Stimulated activated CD8-positive, alpha-beta memory T cell treated with anti-CD3 and anti-CD28 coated beads, Interleukin-2, amount 100 ng/mL, for 48 hours (primary cell): ENCODE results near the gene PGA4.
"Not testable (repeated sequence)": the region's sequence is repeated elsewhere in the genome, so short reads cannot be mapped to it uniquely, and the experiment has no call there.

Experiments used
- DNase-seq, 2 donors: peaks; one replicate each; pipeline ENCODE4 v3.0.0-alpha.2; 2020; ENCODE audit warnings: low read depth in 2 of 2

PGA4 gene

DNA sequence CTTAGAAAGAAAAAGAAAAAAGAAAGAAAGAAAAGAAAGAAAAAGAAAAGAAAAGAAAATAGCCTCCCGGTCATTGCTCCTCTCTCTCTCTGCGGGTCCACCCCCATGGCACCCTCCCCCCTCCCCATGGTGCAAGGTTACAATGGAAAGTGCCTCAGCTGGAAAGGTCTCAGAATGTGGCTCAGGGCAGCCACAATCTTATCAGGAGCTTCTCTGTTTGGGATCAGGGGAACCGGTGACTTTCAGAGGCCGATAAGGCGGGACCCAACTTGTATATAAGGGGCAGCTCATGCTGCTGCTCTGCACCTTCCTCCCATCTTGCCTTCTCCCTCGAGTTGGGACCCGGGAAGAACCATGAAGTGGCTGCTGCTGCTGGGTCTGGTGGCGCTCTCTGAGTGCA lies at the start of gene PGA4:
Gene PGA4, plus strand, starts transcription at position 301 of the 400 bp plus-strand sequence. Its CDS starts 54 bp downstream, at position 355.
- not testable (repeated sequence) for DNase-seq

DNA sequence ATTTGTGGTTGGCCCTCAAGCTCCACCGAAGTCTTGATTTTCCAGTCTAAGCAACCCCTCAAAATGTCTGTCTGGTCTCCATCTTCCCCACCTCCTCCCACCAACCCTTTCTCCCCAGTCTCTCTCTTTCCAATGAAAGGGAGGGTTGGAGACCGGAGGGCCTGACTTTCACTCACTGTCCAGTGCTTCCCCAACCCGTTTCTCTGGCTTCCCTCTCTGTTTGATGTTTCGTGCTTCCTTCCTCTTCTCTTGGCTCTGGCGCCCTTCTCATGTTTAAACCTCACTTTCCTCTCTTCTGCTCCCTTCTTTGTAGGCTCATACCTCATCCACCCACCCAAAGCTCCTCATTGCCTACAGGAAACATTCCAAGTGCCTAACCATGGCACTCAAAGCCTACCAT lies 49.8 kb upstream of the PGA4 start:
- no peak for DNase-seq

DNA sequence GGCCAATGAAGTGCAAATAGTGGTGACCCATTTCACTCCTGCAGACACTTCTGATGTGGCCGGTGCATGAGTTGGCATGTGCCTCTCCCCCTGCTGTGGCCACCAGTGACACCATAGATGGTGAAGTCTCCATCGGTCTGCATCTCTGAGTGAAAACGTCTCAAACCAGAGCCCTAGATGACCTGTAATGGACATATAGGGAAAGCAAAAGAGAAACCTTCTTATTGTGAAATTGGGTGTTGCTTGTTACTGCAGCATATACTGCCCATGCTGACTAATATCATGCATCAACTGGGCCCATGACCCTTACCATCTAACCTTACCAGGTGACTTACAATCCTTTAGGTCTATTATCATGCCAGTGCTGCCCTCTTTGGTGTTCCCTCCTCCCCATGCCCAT lies 49.3 kb upstream of the PGA4 start:
- DNase-seq, result no peak

DNA sequence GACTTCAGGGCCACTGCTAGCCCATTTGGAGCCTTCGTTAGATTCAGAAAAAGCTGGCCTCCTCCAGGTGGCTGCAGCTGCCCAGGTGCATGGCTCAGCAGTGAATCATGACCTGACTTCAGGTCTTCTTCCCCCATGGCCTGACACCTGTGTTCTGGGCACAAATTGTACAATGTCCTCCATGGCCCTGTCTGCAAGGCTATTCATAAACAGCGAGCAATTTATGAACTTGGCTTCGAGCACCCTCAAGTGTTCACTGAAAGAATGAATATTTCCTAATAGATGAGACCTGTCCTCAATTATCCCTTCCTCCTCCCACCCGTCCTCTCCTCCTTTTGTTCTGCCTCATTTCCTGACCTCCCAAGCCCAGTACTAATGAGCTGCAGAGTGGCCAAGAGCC lies 48.7 kb upstream of the PGA4 start:
- DNase-seq, result no peak

DNA sequence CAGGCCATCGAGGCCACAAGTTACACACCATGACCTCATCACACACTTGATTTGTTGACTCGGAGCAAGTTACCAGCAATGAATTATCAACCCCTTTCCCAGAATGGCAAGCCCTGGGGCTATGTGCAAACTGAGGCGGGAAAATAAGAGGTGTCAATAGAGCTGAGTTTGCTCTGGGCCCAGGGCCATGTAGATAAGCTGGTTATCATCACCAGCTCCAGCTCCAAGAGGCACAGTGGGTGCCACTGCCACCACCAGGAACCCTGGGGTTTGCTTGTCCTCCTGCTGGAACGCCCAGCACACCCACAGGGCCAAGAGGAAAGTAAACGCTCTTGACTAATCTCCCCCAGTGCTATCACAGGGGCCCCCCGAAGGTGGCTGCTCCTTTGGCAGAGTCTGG lies 47.9 kb upstream of the PGA4 start:
- no peak for DNase-seq

DNA sequence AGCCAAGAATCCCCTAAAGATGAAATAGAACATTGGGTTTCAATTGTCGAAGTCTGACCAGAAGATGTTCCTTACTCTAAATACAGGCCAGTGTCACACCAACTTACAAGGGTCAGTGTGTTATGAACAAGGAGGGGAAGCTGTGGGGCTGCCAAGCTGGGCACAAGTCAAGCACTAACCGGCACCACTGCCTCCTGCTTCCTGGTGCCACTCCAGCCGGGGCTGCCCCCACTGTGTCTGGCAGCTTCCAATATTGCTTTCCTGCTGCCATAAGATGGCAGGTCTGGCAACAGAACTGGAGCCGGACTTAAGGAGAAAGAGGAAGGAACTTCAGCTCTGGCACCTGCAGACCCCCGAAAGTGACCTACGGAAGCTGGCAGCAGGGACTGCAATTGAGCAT lies 47.2 kb upstream of the PGA4 start:
- DNase-seq, result no peak

DNA sequence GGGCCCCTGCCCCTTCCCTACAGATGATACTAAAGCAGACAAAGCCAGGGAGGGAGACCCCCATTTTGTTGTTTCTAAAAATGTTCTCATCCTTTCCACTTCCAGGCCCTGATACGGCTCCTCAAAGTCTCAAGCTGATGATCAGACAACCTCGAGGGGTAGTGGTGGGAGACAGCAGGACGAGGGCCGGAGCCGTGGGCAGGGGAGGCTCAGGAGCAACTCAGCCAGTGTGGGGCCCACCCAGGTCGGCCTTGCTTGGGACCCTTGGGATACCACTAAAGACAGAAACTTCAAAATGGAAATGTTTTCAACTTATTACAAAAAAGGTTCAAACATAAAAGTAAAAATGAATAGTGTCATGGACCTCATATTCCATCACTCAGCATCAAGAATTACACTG lies 45.7 kb upstream of the PGA4 start:
- no peak for DNase-seq

DNA sequence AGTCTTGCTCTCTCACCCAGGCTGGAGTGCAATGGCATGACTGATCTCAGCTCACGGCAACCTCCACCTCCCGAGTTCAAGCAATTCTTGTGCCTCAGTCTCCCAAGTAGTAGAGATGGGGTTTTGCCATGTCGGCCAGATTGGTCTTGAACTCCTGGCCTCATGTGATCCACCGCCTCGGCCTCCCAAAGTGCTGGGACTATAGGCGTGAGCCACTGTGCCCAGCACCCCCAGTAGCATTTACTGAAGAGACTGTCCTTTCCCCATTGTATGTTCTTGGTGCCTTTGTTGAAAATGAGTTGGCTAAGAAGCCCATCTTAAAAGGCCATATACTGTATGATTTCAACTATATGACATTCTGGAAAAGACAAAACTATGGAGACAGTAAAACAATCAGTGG lies 41.9 kb upstream of the PGA4 start:
- not testable (repeated sequence) for DNase-seq

DNA sequence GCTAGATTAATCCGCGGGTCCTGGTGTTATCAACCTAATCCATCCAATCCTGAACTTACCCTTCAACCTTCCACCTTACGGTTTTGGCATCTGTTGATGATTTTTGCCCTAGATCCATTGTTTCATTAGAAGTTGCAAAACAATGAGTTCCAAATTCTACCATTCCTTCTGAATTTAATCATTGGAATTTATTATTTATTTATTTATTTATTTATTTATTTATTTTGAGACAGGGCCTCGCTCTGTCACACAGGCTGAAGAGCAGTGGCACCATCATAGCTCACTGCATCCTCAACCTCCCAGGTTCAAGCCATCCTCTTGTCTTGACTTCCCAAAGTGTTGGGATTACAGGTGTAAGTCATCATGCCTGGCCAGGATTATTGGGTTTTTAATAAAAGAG lies 40.7 kb upstream of the PGA4 start:
- DNase-seq, result no peak

DNA sequence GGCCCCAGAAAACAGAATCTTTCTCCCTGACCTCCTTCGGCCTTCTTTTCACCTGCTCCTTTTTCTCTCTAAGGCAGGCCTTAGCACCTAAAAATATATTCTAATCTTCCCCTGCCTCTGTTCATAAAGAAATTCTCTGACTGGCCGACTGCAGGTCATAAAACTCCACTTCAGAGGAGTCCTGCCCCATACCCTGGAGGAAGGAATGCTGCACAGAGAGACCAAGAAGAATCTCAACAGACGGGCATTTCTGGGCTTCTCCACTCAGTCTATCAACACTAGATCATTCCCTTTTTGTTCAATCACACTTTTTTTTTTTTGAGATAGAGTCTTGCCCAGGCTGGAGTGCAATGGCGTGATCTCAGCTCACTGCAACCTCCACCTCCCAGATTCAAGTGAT lies 38.5 kb upstream of the PGA4 start:
- no peak for DNase-seq

DNA sequence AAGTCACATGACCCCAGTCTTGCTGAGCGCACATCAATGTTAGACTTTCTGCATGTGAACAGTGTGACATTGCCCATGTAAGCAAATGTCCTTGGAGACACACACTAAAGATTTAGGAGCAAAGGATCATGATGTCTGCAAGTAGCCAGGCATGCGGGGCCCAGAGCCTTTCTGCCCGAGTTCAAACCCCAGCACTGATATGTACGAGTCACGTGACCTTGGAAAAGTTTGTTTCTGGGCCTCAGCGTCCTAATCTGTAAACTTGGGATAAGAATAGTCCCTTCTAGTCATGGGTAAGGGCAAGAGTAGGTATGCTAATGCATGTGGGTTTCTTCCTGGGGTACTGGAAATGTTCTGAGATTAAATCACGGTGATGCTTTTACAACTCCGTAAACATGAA lies 35.6 kb upstream of the PGA4 start:
- DNase-seq, result no peak

DNA sequence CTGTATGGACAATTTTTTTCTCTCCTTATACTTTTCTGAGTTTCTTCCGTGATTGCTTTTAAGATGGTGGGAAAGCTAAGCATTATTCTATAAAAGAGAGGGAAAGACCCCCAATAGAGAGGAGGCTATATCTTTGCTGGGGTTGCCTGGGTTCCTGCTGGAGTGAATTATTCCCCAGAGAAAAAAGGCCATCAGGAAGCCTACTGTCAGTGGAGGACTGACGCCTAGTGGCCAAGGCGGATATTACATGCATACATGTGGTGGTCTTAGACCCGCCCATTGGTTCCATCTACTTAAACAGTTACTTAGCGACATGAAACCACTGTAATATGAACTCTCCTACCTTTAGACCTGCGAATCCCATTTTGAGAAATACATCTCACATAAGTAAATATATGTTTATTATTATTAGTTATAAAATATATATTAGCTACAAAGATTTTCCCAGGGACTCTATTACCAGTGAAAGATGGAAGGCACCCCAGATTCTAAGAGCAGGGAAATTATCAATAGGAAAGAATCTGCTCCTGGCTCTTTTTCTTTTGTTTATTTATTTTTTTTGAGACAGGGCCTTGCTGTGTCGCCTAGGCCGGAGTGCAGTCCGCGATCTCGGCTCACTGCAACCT lies 34.5 kb upstream of the PGA4 start:
- peak; percentile 60 to 76 for DNase-seq

DNA sequence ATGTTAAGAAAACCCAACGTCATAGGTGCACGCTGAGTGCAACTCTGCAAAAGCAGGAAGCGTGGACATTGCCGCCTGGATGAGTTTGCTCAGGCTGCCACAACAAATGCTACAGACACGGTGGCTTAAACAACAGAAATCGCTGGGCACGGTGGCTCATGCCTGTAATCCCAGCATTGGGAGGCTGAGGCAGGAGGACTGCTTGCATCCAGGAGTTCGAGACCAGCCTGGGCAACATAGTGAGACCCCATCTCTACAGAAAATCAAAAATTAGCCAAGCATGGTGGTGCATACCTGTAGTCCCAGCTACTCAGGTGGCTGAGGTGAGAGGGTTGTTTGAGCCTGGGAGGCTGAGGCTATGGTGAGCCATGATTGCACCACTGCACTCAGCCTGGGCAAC lies 32.2 kb upstream of the PGA4 start:
- DNase-seq, result no peak

DNA sequence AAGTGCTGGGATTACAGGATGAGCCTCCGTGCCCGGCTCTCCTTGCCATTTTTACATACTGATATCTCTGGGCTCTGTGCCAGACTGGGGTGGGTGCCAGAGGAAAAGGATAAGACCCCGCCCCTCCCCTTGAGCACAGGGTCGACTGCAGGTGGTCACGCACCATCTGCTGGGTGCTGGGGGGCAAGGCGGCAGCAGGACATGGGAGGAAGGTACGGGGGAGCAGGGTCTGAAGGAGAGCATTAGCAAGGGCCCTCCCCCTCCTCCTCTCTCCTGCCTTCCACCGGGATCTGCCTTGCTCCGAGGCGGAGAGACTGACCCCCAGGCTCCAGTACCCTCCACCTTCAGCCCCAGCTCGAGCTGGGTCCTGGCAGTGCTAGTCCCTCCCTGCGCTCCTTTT lies 28.6 kb upstream of the PGA4 start:
- no peak for DNase-seq

DNA sequence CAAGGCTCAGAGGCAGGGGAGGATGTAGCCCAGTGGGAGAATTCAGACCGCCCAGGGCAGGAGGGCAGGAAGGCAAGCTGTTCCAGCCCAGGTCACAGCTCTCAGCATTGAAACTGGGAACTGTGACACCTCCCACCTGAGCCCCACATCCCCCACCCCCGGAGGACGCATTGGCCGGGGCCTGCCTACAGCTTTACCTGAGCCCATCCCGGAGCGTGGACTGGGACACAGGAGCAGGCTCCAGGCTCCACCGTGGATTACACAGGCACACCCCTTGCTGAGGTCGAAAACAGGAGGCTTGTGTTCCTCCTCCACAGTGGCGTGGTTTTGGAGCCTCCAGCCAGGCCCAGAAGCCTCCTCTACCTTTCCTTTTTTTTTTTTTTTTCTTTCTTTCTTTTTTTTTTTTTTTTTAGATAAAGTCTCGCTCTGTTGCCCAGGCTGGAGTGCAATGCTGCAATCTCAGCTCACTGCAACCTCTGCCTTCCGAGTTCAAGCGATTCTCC lies 27.9 kb upstream of the PGA4 start:
- DNase-seq, result no peak

DNA sequence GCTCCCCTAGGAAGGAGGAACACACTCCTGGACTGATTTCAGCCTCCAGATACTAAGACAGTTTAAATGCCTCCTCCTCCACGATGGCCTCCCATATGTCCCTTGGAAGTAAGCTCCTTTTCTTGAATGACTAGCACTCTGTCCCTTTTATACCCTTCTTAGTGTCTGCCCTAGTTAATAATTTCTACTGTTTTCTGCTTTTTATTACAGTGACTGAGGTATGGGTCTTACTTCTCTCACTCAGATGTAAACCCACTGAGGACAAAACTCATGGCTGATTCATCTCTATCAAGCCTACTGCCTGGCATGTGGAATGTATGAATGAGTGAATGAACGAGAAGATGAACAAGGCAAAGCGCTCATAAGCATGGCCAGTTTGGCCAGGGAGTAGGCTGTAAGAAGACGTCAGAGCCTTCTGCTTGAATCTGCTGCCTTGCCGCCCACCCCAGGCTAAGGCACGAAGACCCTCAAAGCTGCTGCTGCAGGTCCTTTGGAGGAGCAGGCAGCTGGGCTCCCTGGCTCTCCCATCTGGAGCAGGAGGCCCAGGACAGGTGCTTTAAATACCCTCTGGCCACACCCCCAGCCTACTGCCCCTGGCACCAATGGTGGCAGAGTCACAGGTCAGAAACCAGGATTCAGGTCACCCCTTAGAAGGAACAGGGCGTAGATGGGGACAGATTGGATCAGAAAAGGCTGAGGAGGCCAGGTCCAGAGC lies 27.0 kb upstream of the PGA4 start:
- no peak for DNase-seq

DNA sequence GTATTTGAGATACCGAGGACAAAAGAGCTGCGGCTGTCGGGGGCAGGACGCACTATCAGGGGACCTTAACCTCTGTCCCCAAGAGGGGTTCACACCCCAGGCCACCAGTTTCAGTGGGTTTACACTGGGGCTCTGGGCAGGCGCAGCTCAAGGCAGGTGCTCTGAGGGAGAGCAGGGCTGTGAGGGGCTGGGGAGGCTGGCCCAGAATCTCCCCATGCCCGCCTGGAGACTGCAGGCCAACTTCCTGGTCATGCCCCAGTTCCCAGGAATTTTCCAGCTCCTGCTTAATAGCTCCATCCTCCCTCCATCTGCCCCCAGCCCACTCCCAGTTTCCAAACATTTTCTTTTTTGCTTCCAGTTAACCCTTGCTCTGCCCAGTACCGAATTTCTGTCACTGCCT lies 26.4 kb upstream of the PGA4 start:
- no peak for DNase-seq

DNA sequence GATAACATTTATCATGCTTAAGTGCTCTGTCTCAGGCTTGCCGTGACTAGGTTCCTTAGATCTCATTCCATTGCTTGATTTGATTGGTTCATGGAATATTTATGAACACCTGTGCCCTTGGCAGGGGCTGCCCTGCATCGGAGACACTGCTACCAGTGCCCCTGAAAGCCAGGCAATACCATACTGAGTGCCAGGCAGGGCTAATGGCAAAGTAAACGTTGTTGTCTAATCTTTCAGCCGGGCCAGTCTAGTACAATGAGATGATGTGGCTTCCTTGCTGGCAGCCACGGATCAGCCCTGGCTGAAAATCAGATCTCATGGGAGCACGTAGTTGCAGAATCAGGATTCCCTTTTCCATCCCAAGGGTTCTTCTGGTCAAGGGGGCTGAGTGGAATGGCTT lies 23.8 kb upstream of the PGA4 start:
- DNase-seq, result no peak

DNA sequence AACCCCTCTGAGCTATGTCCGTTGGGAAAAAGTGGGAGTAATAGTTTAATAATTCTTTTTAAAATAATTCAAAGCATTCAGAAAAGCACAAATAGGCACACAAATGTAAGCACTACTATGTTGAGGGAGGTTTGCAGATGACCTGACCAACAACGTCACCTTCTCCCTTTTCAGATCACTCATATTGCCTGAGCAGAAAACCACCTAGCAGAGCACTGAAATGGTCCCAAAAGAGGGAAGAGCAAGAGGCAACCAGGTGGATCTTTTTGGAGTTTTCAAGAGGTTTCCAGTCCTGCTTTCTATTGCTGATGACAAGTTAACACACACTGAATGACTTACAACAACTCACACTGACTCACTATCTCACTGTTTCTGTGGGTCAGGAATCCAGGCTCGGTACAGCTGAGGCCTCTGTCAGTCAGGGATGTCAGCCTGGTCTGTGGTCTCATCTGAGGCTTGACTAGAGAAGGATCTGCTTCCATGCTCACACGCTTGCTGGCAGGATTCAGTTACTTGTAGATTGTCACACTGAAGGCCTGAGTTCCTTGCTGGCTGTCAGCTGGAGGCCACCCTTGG lies 23.1 kb upstream of the PGA4 start:
- no peak for DNase-seq

DNA sequence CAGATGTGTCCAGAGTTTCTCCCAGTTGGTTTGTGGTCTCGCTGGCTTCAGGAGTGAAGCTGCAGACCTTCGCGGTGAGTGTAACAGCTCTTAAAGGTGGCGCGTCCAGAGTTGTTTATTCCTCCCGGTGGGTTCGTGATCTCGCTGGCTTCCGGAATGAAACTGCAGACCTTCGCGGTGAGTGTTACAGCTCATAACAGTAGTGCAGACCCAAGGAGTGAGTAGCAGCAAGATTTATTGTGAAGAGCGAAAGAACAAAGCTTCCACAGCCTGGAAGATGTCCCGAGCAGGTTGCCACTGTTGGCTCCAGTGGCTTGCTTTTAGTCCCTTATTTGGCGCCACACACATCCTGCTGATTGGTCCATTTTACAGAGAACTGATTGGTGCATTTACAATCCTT lies 20.7 kb upstream of the PGA4 start:
- DNase-seq, result no peak

DNA sequence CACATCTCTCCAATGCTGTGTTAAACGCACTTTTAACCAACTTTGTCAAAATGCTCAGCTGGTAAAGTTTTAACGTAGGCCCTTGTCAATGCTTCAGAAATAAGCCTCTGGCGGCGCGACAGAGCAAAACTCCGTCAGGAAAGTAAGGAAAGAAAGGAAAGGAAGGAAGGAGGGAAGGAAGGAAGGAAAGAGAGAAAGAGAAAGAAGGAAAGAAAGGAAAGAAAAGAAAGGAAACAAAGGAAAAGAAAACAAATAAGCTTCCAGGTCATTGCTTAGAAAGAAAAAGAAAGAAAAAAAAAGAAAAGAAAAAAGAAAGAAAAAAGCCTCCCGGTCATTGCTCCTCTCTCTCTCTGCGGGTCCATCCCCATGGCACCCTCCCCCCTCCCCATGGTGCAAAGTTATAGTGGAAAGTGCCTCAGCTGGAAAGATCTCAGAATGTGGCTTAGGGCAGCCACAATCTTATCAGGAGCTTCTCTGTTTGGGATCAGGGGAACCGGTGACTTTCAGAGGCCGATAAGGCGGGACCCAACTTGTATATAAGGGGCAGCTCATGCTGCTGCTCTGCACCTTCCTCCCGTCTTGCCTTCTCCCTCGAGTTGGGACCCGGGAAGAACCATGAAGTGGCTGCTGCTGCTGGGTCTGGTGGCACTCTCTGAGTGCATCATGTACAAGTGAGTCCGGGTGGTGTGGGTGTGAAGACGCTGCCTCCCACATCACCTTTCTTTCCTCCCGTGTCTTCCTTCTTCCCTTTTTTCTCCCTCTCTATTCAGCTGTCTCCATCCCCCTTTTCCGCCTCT lies 19.0 kb upstream of the PGA4 start, which contains the start of gene PGA3:
Gene PGA3, plus strand, starts transcription at position 566 of the 797 bp plus-strand sequence. Its CDS starts 50 bp downstream, at position 616.
- DNase-seq, result not testable (repeated sequence)

DNA sequence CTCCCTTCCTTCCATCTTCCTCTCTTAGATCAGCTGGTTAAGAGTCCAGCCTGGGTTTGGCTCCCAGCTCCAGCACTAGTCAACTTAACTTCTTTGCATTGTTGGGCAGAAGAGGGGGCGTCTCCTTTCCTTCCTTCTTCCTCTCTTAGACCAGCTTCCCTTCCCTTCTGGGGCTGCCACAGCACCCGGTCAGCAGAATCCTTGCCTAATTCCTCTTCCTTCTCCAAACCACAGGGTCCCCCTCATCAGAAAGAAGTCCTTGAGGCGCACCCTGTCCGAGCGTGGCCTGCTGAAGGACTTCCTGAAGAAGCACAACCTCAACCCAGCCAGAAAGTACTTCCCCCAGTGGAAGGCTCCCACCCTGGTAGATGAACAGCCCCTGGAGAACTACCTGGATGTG lies 18.3 kb upstream of the PGA4 start:
- not testable (repeated sequence) for DNase-seq
